WTC11 (cell line): Measurements from ENCODE around the gene ACOXL. TPM values are rescaled to one million over a fixed set of nuclear protein-coding genes. Genes with fewer than 3 reads are reported as not detected.

Source experiments
- ATAC-seq: fragments of 200-7000 bp; cut with Tn5 transposase; 2 replicates; pipeline ENCODE4 v1.10.0; 2021; ENCODE audit warnings: mild to moderate bottlenecking, moderate library complexity
- CTCF ChIA-PET: fragments of 300-600 bp; sonication (Branson Sonifier 250); formaldehyde crosslinking; loops from one replicate; lab custom pipeline; 2021; ENCODE audit warnings: antibody characterized with exemption; lab: Charles Lee
- POLR2A ChIA-PET: fragments of 350-600 bp; sonication (Branson Sonifier 250); formaldehyde crosslinking; loops from one replicate; lab custom pipeline; 2021; ENCODE audit warnings: antibody characterized with exemption; lab: Charles Lee
- DNase-seq: peaks from one replicate; pipeline ENCODE4 v3.0.0; 2021; ENCODE audit warnings: low spot score
- H3K27ac Mint-ChIP-seq: 2 replicates; pipeline ENCODE4 v1.8.0; 2021; ENCODE audit warnings: mixed read lengths
- H3K27me3 Mint-ChIP-seq: 2 replicates; pipeline ENCODE4 v1.8.0; 2021; ENCODE audit warnings: low read depth, mild to moderate bottlenecking, moderate library complexity, mixed read lengths
- H3K36me3 Mint-ChIP-seq: 2 replicates; pipeline ENCODE4 v1.8.0; 2021; ENCODE audit warnings: mixed read lengths
- H3K4me1 Mint-ChIP-seq: 2 replicates; pipeline ENCODE4 v1.8.0; 2022; ENCODE audit warnings: mixed read lengths
- H3K4me3 Mint-ChIP-seq: 2 replicates; pipeline ENCODE4 v1.8.0; 2021; ENCODE audit warnings: mild to moderate bottlenecking, moderate library complexity, mixed read lengths
- H3K9me3 Mint-ChIP-seq: 2 replicates; pipeline ENCODE4 v1.8.0; 2021; ENCODE audit warnings: mixed read lengths
- CREB1 ChIP-seq: sonication (generic); formaldehyde crosslinking; IDR thresholded peaks from 2 replicates; pipeline ENCODE4 v1.8.0; 2023; ENCODE audit warnings: mild to moderate bottlenecking, missing genetic modification reagents
- HMGA2 ChIP-seq: fragments of 250-450 bp; sonication (Bioruptor Pico); IDR thresholded peaks from 2 replicates; pipeline ENCODE4 v1.4.0; 2021; ENCODE audit warnings: mild to moderate bottlenecking, moderate library complexity
- KAT7 ChIP-seq: sonication (generic); formaldehyde crosslinking; IDR thresholded peaks from 2 replicates; pipeline ENCODE4 v1.8.1; 2023; ENCODE audit warnings: missing genetic modification reagents, mild to moderate bottlenecking, borderline replicate concordance
- OVOL2 ChIP-seq: fragments of 250-450 bp; sonication (Bioruptor Pico); IDR thresholded peaks from 2 replicates; pipeline ENCODE4 v1.9.0; 2021; ENCODE audit warnings: mild to moderate bottlenecking, borderline replicate concordance
- SMAD3 ChIP-seq: sonication (generic); formaldehyde crosslinking; IDR thresholded peaks from 2 replicates; pipeline ENCODE4 v1.8.0; 2022; ENCODE audit warnings: missing genetic modification reagents, mild to moderate bottlenecking, borderline replicate concordance
- SMAD4 ChIP-seq: sonication (generic); formaldehyde crosslinking; IDR thresholded peaks from 2 replicates; pipeline ENCODE4 v1.8.0; 2022; ENCODE audit warnings: mild to moderate bottlenecking, missing genetic modification reagents
- TCF7 ChIP-seq: sonication (generic); formaldehyde crosslinking; IDR thresholded peaks from 2 replicates; pipeline ENCODE4 v1.8.0; 2022; ENCODE audit warnings: mild to moderate bottlenecking, low read depth, missing genetic modification reagents, moderate library complexity
- ZNF219 ChIP-seq: sonication (generic); formaldehyde crosslinking; IDR thresholded peaks from 2 replicates; pipeline ENCODE4 v1.8.0; 2023; ENCODE audit warnings: missing genetic modification reagents, mild to moderate bottlenecking, borderline replicate concordance
- total RNA-seq: library from RNA; stranded (reverse); gene quantifications from 3 replicates; pipeline ENCODE4 v1.2.3, GENCODE V29; 2021
- TF ChIP-seq, protein P1 (sequence below): fragments of 200-600 bp; IDR thresholded peaks from 2 replicates; pipeline ENCODE4 v1.8.0; 2022; ENCODE audit warnings: antibody characterized with exemption
- TF ChIP-seq, protein P2 (sequence below): sonication (generic); formaldehyde crosslinking; IDR thresholded peaks from 2 replicates; pipeline ENCODE4 v1.8.0; 2022; ENCODE audit warnings: missing genetic modification reagents
- TF ChIP-seq, protein P3 (sequence below): fragments of 250-450 bp; sonication (Bioruptor Pico); IDR thresholded peaks from 2 replicates; pipeline ENCODE4 v1.8.0; 2021; ENCODE audit warnings: mild to moderate bottlenecking
- TF ChIP-seq, protein P4 (sequence below): sonication (generic); formaldehyde crosslinking; IDR thresholded peaks from 2 replicates; pipeline ENCODE4 v1.8.1; 2022; ENCODE audit warnings: mild to moderate bottlenecking, moderate library complexity, missing genetic modification reagents
- TF ChIP-seq, protein P5 (sequence below): sonication (generic); formaldehyde crosslinking; IDR thresholded peaks from 2 replicates; pipeline ENCODE4 v1.8.1; 2022; ENCODE audit warnings: low read depth, missing genetic modification reagents, borderline replicate concordance
- TF ChIP-seq, protein P6 (sequence below): fragments of 250-450 bp; sonication (Bioruptor Pico); conservative IDR thresholded peaks from 2 replicates; pipeline ENCODE4 v1.9.0; 2021; ENCODE audit warnings: mild to moderate bottlenecking
- TF ChIP-seq, protein P7 (sequence below): sonication (generic); formaldehyde crosslinking; IDR thresholded peaks from 2 replicates; pipeline ENCODE4 v1.8.1; 2023; ENCODE audit warnings: mild to moderate bottlenecking, missing genetic modification reagents, moderate library complexity

ACOXL gene
- total RNA-seq, 1 experiment from 2014 or later = 14.9 TPM

DNA sequence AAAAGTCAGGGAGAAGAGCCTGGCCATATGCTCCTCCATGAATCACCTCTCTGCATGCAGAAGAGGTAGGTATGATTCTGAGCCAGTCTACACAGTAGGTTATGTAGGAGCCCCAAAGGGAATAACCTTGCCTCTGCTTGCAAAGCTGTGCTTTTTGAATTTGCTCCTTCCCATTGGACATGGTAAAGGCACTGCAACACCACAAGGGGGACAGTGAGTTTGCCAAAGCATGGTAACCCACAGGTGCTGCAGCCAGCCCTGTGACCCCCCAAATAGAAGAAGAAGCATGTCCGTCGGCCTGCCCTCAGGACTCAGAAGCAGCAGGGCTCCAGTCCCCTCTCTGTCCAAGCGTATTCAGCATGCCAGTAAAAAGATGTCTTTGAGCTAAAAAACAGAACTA is 337.3 kb downstream of the ACOXL start:
- peaks cover 14% of the 10 kb centered on the region for H3K36me3 Mint-ChIP-seq
- H3K27ac Mint-ChIP-seq = no peak overlapping the region
- 0 out of 2 replicates have a peak, but pooled peaks cover 2% of the 10 kb centered on the region for H3K27me3 Mint-ChIP-seq
- peaks cover 22% of the 10 kb centered on the region for H3K4me1 Mint-ChIP-seq
- no peak for TF ChIP-seq HMGA2
- TF ChIP-seq, protein P1, sequence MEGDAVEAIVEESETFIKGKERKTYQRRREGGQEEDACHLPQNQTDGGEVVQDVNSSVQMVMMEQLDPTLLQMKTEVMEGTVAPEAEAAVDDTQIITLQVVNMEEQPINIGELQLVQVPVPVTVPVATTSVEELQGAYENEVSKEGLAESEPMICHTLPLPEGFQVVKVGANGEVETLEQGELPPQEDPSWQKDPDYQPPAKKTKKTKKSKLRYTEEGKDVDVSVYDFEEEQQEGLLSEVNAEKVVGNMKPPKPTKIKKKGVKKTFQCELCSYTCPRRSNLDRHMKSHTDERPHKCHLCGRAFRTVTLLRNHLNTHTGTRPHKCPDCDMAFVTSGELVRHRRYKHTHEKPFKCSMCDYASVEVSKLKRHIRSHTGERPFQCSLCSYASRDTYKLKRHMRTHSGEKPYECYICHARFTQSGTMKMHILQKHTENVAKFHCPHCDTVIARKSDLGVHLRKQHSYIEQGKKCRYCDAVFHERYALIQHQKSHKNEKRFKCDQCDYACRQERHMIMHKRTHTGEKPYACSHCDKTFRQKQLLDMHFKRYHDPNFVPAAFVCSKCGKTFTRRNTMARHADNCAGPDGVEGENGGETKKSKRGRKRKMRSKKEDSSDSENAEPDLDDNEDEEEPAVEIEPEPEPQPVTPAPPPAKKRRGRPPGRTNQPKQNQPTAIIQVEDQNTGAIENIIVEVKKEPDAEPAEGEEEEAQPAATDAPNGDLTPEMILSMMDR = peak; percentile 26; the same call in 1 of the 2 replicates
- TF ChIP-seq, protein P2, sequence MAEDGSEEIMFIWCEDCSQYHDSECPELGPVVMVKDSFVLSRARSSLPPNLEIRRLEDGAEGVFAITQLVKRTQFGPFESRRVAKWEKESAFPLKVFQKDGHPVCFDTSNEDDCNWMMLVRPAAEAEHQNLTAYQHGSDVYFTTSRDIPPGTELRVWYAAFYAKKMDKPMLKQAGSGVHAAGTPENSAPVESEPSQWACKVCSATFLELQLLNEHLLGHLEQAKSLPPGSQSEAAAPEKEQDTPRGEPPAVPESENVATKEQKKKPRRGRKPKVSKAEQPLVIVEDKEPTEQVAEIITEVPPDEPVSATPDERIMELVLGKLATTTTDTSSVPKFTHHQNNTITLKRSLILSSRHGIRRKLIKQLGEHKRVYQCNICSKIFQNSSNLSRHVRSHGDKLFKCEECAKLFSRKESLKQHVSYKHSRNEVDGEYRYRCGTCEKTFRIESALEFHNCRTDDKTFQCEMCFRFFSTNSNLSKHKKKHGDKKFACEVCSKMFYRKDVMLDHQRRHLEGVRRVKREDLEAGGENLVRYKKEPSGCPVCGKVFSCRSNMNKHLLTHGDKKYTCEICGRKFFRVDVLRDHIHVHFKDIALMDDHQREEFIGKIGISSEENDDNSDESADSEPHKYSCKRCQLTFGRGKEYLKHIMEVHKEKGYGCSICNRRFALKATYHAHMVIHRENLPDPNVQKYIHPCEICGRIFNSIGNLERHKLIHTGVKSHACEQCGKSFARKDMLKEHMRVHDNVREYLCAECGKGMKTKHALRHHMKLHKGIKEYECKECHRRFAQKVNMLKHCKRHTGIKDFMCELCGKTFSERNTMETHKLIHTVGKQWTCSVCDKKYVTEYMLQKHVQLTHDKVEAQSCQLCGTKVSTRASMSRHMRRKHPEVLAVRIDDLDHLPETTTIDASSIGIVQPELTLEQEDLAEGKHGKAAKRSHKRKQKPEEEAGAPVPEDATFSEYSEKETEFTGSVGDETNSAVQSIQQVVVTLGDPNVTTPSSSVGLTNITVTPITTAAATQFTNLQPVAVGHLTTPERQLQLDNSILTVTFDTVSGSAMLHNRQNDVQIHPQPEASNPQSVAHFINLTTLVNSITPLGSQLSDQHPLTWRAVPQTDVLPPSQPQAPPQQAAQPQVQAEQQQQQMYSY (CRISPR knock-in tag) = no peak
- TF ChIP-seq, all 79 proteins: peak for 1
- Mint-ChIP-seq H3K4me3 (no peak overlapping the region), H3K9me3 (peaks cover 23% of the 10 kb centered on the region)
- ATAC-seq (peak; percentile 71), DNase-seq (no peak)
- POLR2A ChIA-PET = no interaction called here
- CTCF ChIA-PET = interaction anchor here (0.6 to 1.9 kb wide), 8 partner anchors 13 to 111 kb away, joined by 3 to 8 read pairs (median 4); no protein-coding TSS in a partner anchor

DNA sequence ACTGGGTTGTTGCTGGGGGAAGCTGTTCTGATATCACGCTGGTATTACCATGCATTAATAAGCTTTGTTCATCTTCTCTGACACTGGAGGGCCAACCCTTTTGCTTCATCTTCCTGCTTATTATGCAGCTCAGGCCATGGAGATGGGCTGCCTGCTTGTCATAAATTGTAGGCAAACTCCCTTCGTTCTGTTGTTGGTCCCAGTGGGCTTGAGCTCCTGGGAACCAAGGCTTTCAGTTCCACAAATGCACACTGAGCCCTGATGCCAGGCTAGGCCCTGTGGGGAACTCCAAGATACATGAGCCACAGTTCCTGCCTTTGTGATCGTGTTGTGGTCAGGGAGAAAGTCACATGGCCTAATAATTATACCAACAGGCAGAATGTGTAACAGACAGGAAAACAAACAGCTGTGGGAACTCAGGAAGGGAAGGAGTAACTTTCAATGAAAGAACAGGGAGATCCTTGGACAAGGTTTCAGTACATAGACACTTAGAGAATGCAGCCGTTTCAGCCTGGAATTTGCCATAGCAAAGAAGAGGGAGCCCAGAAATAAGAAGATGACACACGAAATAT is 339.3 kb downstream of the ACOXL start:
- DNase-seq = no peak
- peaks cover 22% of the 10 kb centered on the region for H3K4me1 Mint-ChIP-seq
- no peak overlapping the region for H3K4me3 Mint-ChIP-seq
- POLR2A ChIA-PET = no interaction called here
- TF ChIP-seq SMAD3 = no peak
- H3K27me3 Mint-ChIP-seq = 0 out of 2 replicates have a peak, but pooled peaks cover 2% of the 10 kb centered on the region
- CTCF ChIA-PET = interaction anchor here (0.6 kb wide), 1 partner anchor 23 kb away, joined by 3 read pairs; no protein-coding TSS in a partner anchor
- H3K36me3 Mint-ChIP-seq = peaks cover 23% of the 10 kb centered on the region
- no peak overlapping the region for H3K27ac Mint-ChIP-seq
- H3K9me3 Mint-ChIP-seq = peaks cover 43% of the 10 kb centered on the region
- ATAC-seq = no peak

DNA sequence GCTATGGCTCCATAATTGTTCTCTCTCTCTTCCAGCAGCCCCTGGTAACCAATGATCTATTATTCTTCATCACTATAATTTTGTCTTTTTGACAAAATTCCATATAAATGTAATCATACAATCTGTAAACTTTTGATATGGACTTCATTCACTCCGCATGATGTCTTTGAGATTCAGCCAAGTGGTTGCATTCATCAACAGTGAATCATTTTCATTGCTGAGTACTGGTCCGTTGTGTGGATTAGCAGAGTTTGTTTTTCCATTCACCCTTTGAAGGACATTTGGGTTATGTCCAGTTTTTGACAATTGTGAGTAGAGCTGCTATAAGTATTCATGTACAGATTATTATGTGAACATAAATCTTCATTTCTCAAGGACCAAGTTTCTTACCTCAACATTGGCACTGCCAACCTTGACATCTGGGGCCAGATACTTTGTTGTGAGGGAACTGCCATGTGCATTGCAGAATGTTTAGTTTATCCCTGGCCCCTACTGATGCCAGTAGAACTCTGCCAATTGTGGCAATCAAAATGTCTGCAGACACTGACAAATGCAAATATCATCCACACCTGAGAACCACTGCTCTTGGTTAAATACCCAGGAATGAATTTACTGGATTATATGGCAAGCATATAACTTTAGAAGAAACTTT is 340.0 kb downstream of the ACOXL start:
- ChIA-PET CTCF (no interaction called here), POLR2A (no interaction called here)
- peaks cover 20% of the 10 kb centered on the region for H3K4me1 Mint-ChIP-seq
- H3K36me3 Mint-ChIP-seq = peaks cover 23% of the 10 kb centered on the region
- H3K27me3 Mint-ChIP-seq = 0 out of 2 replicates have a peak, but pooled peaks cover 2% of the 10 kb centered on the region
- no peak overlapping the region for H3K4me3 Mint-ChIP-seq
- H3K9me3 Mint-ChIP-seq = peaks cover 45% of the 10 kb centered on the region
- no peak for ATAC-seq
- H3K27ac Mint-ChIP-seq = no peak overlapping the region
- DNase-seq = no peak
- TF ChIP-seq SMAD3 (no peak), OVOL2 (CRISPR knock-in tag) (no peak), KAT7 (no peak), SMAD4 (CRISPR knock-in tag) (no peak), ZNF219 (CRISPR knock-in tag) (no peak), TCF7 (CRISPR knock-in tag) (no peak), CREB1 (CRISPR knock-in tag) (no peak)
- TF ChIP-seq, protein P3, sequence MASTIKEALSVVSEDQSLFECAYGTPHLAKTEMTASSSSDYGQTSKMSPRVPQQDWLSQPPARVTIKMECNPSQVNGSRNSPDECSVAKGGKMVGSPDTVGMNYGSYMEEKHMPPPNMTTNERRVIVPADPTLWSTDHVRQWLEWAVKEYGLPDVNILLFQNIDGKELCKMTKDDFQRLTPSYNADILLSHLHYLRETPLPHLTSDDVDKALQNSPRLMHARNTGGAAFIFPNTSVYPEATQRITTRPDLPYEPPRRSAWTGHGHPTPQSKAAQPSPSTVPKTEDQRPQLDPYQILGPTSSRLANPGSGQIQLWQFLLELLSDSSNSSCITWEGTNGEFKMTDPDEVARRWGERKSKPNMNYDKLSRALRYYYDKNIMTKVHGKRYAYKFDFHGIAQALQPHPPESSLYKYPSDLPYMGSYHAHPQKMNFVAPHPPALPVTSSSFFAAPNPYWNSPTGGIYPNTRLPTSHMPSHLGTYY = no peak
- TF ChIP-seq, protein P4, sequence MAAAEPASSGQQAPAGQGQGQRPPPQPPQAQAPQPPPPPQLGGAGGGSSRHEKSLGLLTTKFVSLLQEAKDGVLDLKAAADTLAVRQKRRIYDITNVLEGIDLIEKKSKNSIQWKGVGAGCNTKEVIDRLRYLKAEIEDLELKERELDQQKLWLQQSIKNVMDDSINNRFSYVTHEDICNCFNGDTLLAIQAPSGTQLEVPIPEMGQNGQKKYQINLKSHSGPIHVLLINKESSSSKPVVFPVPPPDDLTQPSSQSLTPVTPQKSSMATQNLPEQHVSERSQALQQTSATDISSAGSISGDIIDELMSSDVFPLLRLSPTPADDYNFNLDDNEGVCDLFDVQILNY (CRISPR knock-in tag) = no peak
- TF ChIP-seq, protein P5, sequence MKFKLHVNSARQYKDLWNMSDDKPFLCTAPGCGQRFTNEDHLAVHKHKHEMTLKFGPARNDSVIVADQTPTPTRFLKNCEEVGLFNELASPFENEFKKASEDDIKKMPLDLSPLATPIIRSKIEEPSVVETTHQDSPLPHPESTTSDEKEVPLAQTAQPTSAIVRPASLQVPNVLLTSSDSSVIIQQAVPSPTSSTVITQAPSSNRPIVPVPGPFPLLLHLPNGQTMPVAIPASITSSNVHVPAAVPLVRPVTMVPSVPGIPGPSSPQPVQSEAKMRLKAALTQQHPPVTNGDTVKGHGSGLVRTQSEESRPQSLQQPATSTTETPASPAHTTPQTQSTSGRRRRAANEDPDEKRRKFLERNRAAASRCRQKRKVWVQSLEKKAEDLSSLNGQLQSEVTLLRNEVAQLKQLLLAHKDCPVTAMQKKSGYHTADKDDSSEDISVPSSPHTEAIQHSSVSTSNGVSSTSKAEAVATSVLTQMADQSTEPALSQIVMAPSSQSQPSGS (CRISPR knock-in tag) = no peak
- TF ChIP-seq, protein P6, sequence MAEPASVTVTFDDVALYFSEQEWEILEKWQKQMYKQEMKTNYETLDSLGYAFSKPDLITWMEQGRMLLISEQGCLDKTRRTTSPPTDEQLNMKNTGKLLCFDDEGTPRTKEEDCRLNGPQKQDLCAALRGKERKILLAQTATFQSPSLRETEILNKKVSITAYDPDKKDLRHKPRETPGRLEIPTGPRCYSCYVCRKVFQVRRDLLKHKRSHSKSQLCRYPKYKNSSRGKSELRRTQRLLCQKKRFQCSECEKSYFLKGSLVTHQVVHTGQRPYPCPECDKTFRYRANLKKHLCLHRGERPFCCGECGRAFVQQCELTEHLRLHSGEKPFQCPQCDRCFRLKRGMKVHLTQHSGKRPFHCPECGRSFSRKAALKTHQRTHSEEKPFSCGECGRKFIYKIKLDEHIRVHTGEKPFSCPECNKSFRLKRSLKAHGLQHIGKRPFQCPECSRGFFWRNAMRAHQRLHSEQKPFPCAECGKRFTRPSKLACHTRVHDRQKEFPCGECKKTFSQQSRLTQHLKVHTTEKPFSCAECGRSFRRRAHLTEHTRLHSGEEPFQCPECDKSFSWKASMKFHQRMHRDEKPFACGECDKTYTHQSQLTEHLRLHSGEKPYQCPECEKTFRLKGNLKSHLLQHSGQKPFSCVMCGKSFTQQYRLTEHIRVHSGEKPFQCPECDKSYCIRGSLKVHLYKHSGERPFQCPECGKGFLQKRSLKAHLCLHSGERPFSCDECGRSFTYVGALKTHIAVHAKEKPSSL (CRISPR knock-in tag) = no peak
- TF ChIP-seq, protein P7, sequence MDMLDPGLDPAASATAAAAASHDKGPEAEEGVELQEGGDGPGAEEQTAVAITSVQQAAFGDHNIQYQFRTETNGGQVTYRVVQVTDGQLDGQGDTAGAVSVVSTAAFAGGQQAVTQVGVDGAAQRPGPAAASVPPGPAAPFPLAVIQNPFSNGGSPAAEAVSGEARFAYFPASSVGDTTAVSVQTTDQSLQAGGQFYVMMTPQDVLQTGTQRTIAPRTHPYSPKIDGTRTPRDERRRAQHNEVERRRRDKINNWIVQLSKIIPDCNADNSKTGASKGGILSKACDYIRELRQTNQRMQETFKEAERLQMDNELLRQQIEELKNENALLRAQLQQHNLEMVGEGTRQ (CRISPR knock-in tag) = no peak
